ENCODE data around the gene TRIM63. TPM values are rescaled to one million over a fixed set of nuclear protein-coding genes. Genes with fewer than 3 reads are reported as not detected.

TRIM63 gene
- total RNA-seq, 1 experiment from 2014 or later = not detected

- H3K9me3 Mint-ChIP-seq = no peaks in the 10 kb centered on the region
- no peak for DNase-seq (ENCODE audit: low spot score)
- H3K4me3 Mint-ChIP-seq = peak overlapping the region; percentile 94; the same call in 1 of the 2 replicates
- TF ChIP-seq USF2 (CRISPR knock-in tag; IDR thresholded peaks at IDR 0.05) = no peak
- TF ChIP-seq ZNF138 (CRISPR knock-in tag; conservative IDR thresholded peaks at IDR 0.05) = no peak
- no peak for TF ChIP-seq SOX15 (CRISPR knock-in tag; IDR thresholded peaks at IDR 0.05)
- TF ChIP-seq USF1 (CRISPR knock-in tag; IDR thresholded peaks at IDR 0.05) = no peak
- TF ChIP-seq MXD4 (CRISPR knock-in tag; IDR thresholded peaks at IDR 0.05; ENCODE audit: borderline replicate concordance) = no peak
- POLR2A ChIA-PET = interaction anchor here (0.6 to 0.7 kb wide), 3 partner anchors 60 to 279 kb away, joined by 3 to 5 read pairs (median 4); no protein-coding TSS in a partner anchor
- CTCF ChIA-PET = interaction anchor here (0.6 to 6.2 kb wide), 38 partner anchors 8 to 372 kb away, joined by 3 to 136 read pairs (median 6); partner anchors contain the start of genes CATSPER4, CEP85, EXTL1 and PAQR7
- peaks cover 8% of the 10 kb centered on the region for H3K4me1 Mint-ChIP-seq
- peaks cover 55% of the 10 kb centered on the region for H3K27me3 Mint-ChIP-seq (ENCODE audit: low read depth)
- no peak for ATAC-seq
- H3K36me3 Mint-ChIP-seq = no peaks in the 10 kb centered on the region
- H3K27ac Mint-ChIP-seq = no peak overlapping the region
Observed at GRCh38 chr1:26036756-26037281, 30.6 kb downstream of the TRIM63 start.

- Mint-ChIP-seq H3K27ac (no peak overlapping the region), H3K36me3 (no peaks in the 10 kb centered on the region), H3K4me3 (peak overlapping the region; percentile 94), H3K4me1 (peaks cover 8% of the 10 kb centered on the region), H3K27me3 (ENCODE audit: low read depth) (peaks cover 54% of the 10 kb centered on the region), H3K9me3 (no peaks in the 10 kb centered on the region)
- ATAC-seq (peak; percentile 78), DNase-seq (ENCODE audit: low spot score) (peak; percentile 86)
- TF ChIP-seq ETV6 (CRISPR knock-in tag; IDR thresholded peaks at IDR 0.05) = 0 out of 2 replicates have a peak, but pooled peaks have one; percentile 38
- TF ChIP-seq SP1 (CRISPR knock-in tag; conservative IDR thresholded peaks at IDR 0.05) = no peak
- TF ChIP-seq CTCF (IDR thresholded peaks at IDR 0.05) = peak; percentile 100
- no peak for TF ChIP-seq ELF4 (CRISPR knock-in tag; IDR thresholded peaks at IDR 0.05; ENCODE audit: low read depth)
- TF ChIP-seq HMGXB4 (CRISPR knock-in tag; IDR thresholded peaks at IDR 0.05) = 0 out of 2 replicates have a peak, but pooled peaks have one; percentile 28
- POLR2A ChIA-PET = interaction anchor here (0.6 kb wide), 2 partner anchors 122 to 280 kb away, joined by 3 to 5 read pairs; no protein-coding TSS in a partner anchor
- CTCF ChIA-PET = interaction anchor here (0.6 to 6.2 kb wide), 66 partner anchors 9 to 436 kb away, joined by 3 to 136 read pairs (median 4); partner anchors contain the start of genes CATSPER4, CEP85, EXTL1 and HMGN2
Observed at GRCh38 chr1:26035959-26036755, 31.3 kb downstream of the TRIM63 start.

- no peaks in the 10 kb centered on the region for H3K9me3 Mint-ChIP-seq
- ChIA-PET CTCF (interaction anchor here (0.6 to 6.2 kb wide), 49 partner anchors 8 to 436 kb away, joined by 3 to 136 read pairs (median 5); partner anchors contain the start of genes CATSPER4, CEP85, EXTL1 and HMGN2), POLR2A (interaction anchor here (0.6 to 1.5 kb wide), 3 partner anchors 10 to 375 kb away, joined by 4 read pairs; partner anchors contain the start of gene LIN28A)
- 0 out of 2 replicates have a peak, but pooled peaks have one; percentile 16 for TF ChIP-seq CREB1 (CRISPR knock-in tag; IDR thresholded peaks at IDR 0.05)
- TF ChIP-seq MAX (CRISPR knock-in tag; IDR thresholded peaks at IDR 0.05) = peak; percentile 40; the same call in 1 of the 2 replicates
- 0 out of 2 replicates have a peak, but pooled peaks have one; percentile 16 for TF ChIP-seq ZNF416 (CRISPR knock-in tag; IDR thresholded peaks at IDR 0.05)
- peak; percentile 82 for TF ChIP-seq ZNF423 (CRISPR knock-in tag; IDR thresholded peaks at IDR 0.05)
- TF ChIP-seq ZNF396 (CRISPR knock-in tag; IDR thresholded peaks at IDR 0.05; ENCODE audit: borderline replicate concordance) = no peak
- TF ChIP-seq PREB (CRISPR knock-in tag; IDR thresholded peaks at IDR 0.05; ENCODE audit: borderline replicate concordance) = no peak
- TF ChIP-seq NFYB (CRISPR knock-in tag; conservative IDR thresholded peaks at IDR 0.05; ENCODE audit: low read depth) = peak; percentile 84
- peak; percentile 80 for TF ChIP-seq SP1 (CRISPR knock-in tag; conservative IDR thresholded peaks at IDR 0.05)
- TF ChIP-seq ZNF317 (CRISPR knock-in tag; IDR thresholded peaks at IDR 0.05; ENCODE audit: borderline replicate concordance, low read depth) = peak; percentile 34; the same call in 1 of the 2 replicates
- ATAC-seq = peak; percentile 91
- peak overlapping the region; percentile 94 for H3K4me3 Mint-ChIP-seq
- peak; percentile 96 for DNase-seq (ENCODE audit: low spot score)
- H3K27ac Mint-ChIP-seq = peak overlapping the region; percentile 47; the same call in 1 of the 2 replicates
- H3K36me3 Mint-ChIP-seq = no peaks in the 10 kb centered on the region
- peaks cover 54% of the 10 kb centered on the region for H3K27me3 Mint-ChIP-seq (ENCODE audit: low read depth)
- H3K4me1 Mint-ChIP-seq = peaks cover 8% of the 10 kb centered on the region
Observed at GRCh38 chr1:26035203-26035958, 32.0 kb downstream of the TRIM63 start.
